ENCODE results near the gene CTNND2. TPM values are rescaled to one million over a fixed set of nuclear protein-coding genes. Genes with fewer than 3 reads are reported as not detected.
A peak's percentile ranks its signal among the peaks of the same experiment; 100 is the strongest.
"Not testable (repeated sequence)": the region's sequence is repeated elsewhere in the genome, so short reads cannot be mapped to it uniquely, and the experiment has no call there.

The CTNND2 gene
- total RNA-seq, 1 experiment from 2014 or later = not detected

DNA sequence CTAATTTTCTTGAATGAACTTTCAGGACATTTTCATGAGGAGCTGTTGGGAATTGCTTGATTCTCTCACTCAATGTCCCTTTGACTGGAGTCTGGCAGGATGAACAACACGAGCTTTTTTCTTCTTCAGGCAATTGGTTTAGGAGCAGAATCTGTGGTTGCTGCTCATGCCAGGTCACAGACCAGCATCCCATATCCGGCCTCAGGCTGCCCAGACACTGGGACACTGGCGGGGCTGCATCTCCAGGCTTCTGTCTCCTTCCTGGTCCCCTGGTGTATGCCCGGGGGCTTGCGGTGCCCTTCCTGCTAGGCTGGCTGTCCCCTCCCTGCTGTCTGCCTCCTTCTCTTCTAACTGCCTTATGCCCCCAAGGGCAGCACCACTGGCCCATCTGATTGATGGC, 831.7 kb downstream of the CTNND2 start:
- no peak overlapping the region for H3K4me3 ChIP-seq
- no peaks in the 10 kb centered on the region for H3K36me3 ChIP-seq
- H3K27me3 ChIP-seq (replicated peaks) = peaks cover 32% of the 10 kb centered on the region
- no peaks in the 10 kb centered on the region; the same call in 1 of the 2 replicates for H3K9me3 ChIP-seq (replicated peaks)
- DNase-seq (ENCODE audit: low read depth in 1 of 2, low spot score in 2 of 2) = no peak
- H3K4me1 ChIP-seq (replicated peaks) = peaks cover 14% of the 10 kb centered on the region
- H3K27ac ChIP-seq = no peak overlapping the region

DNA sequence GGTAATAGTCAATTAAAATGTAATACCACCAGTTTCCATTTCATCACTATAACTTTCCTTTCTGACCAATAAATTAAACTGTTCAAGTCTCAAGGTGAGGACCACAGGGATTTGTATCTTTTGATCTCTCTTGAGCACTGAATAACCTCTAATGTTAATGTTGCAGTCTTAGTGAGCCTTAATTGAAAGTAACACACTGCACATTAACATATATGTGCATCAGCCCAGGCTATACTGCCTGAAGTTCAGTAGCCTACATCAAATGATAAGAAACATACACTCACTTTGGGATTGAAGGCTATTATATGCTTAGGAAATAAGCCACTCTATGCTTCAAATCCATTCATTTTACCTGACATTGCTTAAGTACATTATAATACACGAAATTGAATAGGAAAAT, 832.2 kb downstream of the CTNND2 start:
- no peak for DNase-seq (ENCODE audit: low read depth in 1 of 2, low spot score in 2 of 2)
- no peaks in the 10 kb centered on the region for H3K36me3 ChIP-seq
- no peak overlapping the region for H3K27ac ChIP-seq
- H3K9me3 ChIP-seq (replicated peaks) = no peaks in the 10 kb centered on the region; the same call in 1 of the 2 replicates
- H3K27me3 ChIP-seq (replicated peaks) = peaks cover 29% of the 10 kb centered on the region
- H3K4me3 ChIP-seq = no peak overlapping the region
- peaks cover 14% of the 10 kb centered on the region for H3K4me1 ChIP-seq (replicated peaks)

DNA sequence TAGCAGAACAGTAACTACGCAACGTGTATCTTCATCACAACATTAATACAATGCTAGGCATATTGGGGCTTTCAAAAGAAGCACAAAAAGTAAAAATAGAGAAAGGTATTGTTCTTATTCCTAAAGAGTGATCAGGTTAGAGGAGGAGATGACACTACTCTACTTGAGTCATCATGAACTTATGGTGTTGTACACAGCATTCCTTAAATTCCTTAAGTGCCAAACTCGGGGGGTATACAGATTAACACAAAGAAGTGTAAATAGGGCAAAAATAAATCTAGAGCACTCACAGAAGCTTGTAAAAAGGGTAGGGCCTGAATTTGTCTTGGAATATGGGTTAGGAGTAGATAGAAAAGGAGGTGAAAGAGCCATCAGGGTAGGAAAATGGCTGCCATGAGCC, 835.2 kb downstream of the CTNND2 start:
- DNase-seq (ENCODE audit: low read depth in 1 of 2, low spot score in 2 of 2) = peak in 1 of 2 experiments; percentile 71
- Histone ChIP-seq H3K27me3 (replicated peaks) (peaks cover 13% of the 10 kb centered on the region), H3K4me1 (replicated peaks) (peaks cover 14% of the 10 kb centered on the region), H3K27ac (peak overlapping the region; percentile 47), H3K36me3 (no peaks in the 10 kb centered on the region), H3K9me3 (replicated peaks) (no peaks in the 10 kb centered on the region; the same call in 1 of the 2 replicates), H3K4me3 (no peak overlapping the region)

DNA sequence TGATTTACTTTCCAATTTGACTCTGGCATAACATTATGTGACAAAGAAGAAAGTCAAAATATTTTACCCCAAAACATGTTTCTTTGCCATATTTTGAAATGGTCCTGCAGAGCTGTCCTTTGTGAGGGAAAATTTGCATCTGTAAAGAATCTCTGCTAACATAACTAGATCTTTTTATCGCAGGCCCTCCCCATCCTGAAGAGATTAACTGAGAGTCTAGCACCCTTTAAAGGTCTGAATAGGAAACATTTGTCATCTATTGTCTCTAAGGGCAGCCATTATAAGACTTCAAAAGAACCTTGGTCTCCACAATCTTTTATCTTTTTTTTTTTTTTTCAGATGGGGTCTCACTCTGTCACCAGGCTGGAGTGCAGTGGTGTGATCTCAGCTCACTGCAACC, 838.5 kb downstream of the CTNND2 start:
- not testable (repeated sequence) for H3K4me3 ChIP-seq; H3K27ac ChIP-seq; H3K36me3 ChIP-seq; H3K27me3 ChIP-seq (replicated peaks); H3K9me3 ChIP-seq (replicated peaks); DNase-seq (ENCODE audit: low read depth in 1 of 2, low spot score in 2 of 2)
- peaks cover 17% of the 10 kb centered on the region for H3K4me1 ChIP-seq (replicated peaks)

DNA sequence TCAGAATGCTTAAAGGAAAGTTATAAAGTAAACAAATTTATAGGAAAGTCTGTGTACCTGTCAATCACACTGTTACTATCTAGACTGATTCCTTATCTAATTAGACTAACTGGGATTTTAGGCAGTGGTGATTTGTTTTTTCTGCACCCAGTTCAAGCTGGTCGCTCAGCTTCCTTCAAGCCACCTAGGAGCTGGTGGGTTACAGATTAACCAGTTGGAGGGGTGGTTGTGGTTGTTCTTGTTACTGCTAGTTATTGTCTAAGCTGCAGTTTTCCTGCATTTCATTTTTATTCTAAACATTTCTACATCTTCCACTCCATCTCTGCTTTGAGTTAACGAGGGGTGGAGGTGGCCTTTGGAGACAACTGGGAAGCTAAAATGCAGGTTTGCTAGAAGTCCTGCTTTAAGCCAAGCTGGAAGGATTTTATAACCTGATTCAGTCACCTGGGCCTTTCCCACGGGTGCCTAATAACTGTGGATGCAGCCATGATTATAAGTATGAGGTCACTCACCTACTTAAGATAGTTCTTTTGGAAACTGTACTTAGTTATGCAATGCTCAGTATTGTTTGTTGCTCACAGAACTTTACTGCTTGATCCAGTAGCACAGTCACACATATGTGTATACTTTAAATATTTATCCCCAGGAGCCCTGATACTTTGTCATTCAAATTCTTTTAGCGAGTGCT, 839.3 kb downstream of the CTNND2 start:
- H3K4me1 ChIP-seq (replicated peaks) = peaks cover 17% of the 10 kb centered on the region
- H3K27ac ChIP-seq = no peak overlapping the region
- no peaks in the 10 kb centered on the region for H3K9me3 ChIP-seq (replicated peaks)

DNA sequence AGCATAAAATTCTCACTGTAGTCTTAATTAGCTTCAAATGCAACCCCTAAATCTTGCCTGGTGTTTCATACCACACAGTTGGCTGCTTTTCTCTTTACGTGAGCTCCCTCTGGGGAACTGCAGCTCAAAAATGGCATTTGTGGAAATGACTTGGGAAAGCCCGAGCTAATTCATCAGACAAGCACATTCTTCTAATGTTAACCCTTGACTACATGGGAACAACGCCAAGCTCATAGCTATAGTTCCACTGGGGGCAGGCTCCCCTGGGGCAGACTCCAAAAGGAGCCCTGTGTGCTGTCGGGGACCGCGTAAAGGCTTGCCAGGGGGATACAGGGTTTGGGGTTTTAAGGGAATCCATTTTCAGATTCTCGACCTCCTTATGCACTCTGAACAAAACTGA, 841.8 kb downstream of the CTNND2 start:
- 0 out of 2 replicates have a peak, but pooled peaks cover 3% of the 10 kb centered on the region for H3K4me1 ChIP-seq (replicated peaks)
- H3K27ac ChIP-seq = no peak overlapping the region
- H3K4me3 ChIP-seq = no peak overlapping the region
- DNase-seq (ENCODE audit: low read depth in 1 of 2, low spot score in 2 of 2) = peak in 1 of 2 experiments; percentile 11
- no peaks in the 10 kb centered on the region for H3K36me3 ChIP-seq
- H3K27me3 ChIP-seq (replicated peaks) = peaks cover 12% of the 10 kb centered on the region
- no peaks in the 10 kb centered on the region for H3K9me3 ChIP-seq (replicated peaks)

More for the DNA sequence above, 839.3 kb downstream of the CTNND2 start:
- no peaks in the 10 kb centered on the region for H3K36me3 ChIP-seq
- H3K27me3 ChIP-seq (replicated peaks) = peaks cover 4% of the 10 kb centered on the region
- DNase-seq (ENCODE audit: low read depth in 1 of 2, low spot score in 2 of 2) = no peak
- no peak overlapping the region for H3K4me3 ChIP-seq

DNA sequence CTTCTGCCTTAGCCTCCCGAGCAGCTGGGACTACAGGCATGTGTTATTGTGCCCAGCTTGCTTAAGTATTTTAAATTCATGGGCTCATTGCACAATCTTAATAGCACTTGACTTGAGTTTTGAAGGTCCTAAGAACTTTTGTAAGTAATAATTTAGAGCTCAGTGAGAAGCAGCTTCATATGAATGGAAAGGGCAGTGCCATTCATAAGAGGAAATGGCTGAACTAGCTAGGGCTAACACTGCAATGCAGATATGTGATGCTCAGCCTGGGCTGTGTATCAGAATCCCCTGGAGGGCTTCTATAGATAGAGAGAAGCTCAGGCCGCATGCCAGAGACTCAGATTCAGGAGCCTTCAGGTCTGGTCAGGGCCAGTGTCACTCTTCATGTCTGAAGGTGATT, 847.7 kb downstream of the CTNND2 start:
- Histone ChIP-seq H3K36me3 (no peaks in the 10 kb centered on the region), H3K4me3 (no peak overlapping the region), H3K4me1 (replicated peaks) (no peaks in the 10 kb centered on the region), H3K9me3 (replicated peaks) (no peaks in the 10 kb centered on the region), H3K27ac (no peak overlapping the region), H3K27me3 (replicated peaks) (peaks cover 36% of the 10 kb centered on the region)
- DNase-seq (ENCODE audit: low read depth in 1 of 2, low spot score in 2 of 2) = no peak

DNA sequence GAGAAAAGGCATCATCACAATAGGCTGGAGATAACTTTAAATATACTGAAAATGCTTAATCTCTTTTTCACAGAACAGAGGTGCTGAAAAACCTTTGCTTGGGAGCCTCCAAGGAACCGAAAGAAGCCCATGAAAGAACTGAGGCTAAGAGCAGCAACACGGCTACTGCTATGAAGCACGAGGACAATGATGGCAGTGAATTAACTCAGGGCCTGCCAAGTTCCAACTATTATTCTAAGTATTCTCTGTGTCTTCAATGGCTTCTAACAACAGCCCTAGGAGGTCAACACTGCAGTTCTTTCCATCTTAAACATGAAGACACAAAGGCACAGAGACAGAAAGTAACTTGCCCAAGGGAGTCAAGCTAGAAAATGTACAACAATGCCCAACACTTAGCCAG, 850.2 kb downstream of the CTNND2 start:
- no peak overlapping the region for H3K4me3 ChIP-seq
- no peak for DNase-seq (ENCODE audit: low read depth in 1 of 2, low spot score in 2 of 2)
- no peak overlapping the region for H3K27ac ChIP-seq
- peaks cover 35% of the 10 kb centered on the region for H3K27me3 ChIP-seq (replicated peaks)
- no peaks in the 10 kb centered on the region for H3K36me3 ChIP-seq
- no peaks in the 10 kb centered on the region for H3K4me1 ChIP-seq (replicated peaks)
- no peaks in the 10 kb centered on the region for H3K9me3 ChIP-seq (replicated peaks)

DNA sequence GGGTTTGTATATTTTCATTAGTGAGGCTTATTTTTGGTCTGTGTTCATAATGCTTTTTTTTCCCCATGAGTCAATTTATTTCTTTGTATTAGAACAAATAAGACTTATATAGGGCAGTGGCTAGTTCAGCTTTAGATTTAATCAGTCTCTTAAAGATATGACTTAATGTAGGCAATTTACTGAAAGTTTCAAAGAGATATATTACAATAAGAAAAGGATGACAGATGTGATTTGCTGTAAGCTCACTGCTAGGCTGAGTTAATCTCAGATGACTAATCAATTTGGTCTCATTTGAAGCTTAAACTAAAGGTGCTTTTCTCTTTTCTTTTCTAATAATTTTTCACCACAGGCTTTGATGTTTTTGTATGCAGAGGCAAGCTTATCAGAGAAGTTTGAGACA, 851.4 kb downstream of the CTNND2 start:
- Histone ChIP-seq H3K4me1 (replicated peaks) (no peaks in the 10 kb centered on the region), H3K27ac (no peak overlapping the region), H3K9me3 (replicated peaks) (no peaks in the 10 kb centered on the region), H3K36me3 (no peaks in the 10 kb centered on the region), H3K4me3 (no peak overlapping the region), H3K27me3 (replicated peaks) (peaks cover 35% of the 10 kb centered on the region)
- no peak for DNase-seq (ENCODE audit: low read depth in 1 of 2, low spot score in 2 of 2)

DNA sequence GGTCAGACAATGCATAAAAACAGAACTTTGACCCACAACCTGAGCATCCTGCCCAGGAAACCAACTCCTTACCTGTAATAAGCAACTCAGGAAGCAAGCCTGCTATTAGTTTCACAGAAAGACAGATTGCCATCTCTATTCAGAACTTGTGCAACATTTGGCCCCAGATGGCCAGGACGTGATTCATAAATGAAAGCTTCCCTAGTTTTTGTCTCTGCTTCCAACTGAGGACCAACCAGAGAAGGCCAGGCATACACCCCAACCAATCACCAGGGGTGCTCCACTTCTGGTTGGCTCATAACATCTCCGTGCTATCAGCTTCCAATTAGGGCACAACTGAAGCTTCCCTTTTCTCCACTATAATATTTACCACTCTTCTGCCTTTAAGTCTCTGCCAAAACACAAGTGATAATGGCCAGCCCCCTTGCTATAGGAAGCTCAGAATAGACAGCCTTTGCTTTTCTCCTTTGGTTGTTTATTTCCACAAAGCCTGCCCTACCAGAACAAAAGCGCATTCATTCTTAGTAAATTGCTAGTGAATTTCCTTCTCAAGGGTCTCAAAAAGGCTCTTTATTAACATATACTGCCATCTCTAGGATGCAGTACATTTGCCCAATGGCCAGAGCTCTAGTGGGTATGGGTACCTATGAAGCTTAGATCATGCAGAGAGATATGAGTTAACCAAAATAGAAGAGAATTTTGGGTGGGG, 853.5 kb downstream of the CTNND2 start:
- Histone ChIP-seq H3K4me1 (replicated peaks) (no peaks in the 10 kb centered on the region), H3K27me3 (replicated peaks) (peaks cover 30% of the 10 kb centered on the region), H3K36me3 (no peaks in the 10 kb centered on the region), H3K9me3 (replicated peaks) (no peaks in the 10 kb centered on the region), H3K4me3 (no peak overlapping the region), H3K27ac (no peak overlapping the region)
- DNase-seq (ENCODE audit: low read depth in 1 of 2, low spot score in 2 of 2) = no peak

DNA sequence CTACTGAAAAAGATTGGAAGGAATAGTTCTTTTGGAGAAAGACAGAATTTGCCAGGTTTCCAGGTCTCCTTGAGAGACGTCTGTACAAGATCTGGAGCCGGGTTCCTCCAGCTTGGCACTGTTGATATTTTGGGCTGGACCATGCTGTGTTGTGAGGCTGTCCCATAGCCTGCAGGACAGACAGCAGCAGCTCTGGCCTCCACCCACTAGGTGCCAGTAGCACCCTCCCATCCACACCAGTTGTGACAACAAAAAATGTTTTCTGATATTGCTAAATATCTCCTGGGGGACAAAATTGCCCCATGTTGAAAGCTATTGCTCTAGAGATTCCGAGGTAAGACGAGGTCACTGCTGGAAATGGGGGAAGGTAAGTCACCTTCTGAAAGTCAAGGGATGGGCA, 855.5 kb downstream of the CTNND2 start:
- H3K9me3 ChIP-seq (replicated peaks) = no peaks in the 10 kb centered on the region
- no peaks in the 10 kb centered on the region for H3K4me1 ChIP-seq (replicated peaks)
- H3K27ac ChIP-seq = no peak overlapping the region
- no peak for DNase-seq (ENCODE audit: low read depth in 1 of 2, low spot score in 2 of 2)
- peaks cover 21% of the 10 kb centered on the region for H3K27me3 ChIP-seq (replicated peaks)
- H3K4me3 ChIP-seq = no peak overlapping the region
- no peaks in the 10 kb centered on the region for H3K36me3 ChIP-seq

DNA sequence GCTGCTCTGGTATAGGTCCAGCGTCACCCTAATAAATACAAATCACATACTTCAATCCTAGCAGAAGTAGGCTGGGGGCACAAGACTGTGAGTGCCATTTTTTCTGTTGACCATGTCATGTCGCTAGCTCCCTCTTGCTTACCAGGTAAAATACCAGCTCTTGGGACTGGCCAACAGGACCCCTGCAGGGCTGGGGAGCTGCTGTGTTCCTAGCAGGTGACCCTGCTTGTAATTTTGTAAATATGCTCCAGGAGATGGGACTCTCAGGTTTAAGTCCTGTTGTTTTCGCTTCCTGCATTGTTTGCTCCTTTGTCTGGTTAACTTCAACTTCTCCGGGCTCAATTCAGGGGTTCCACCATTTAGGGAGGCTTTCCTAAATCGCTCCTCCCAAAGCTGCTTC, 856.6 kb downstream of the CTNND2 start:
- Histone ChIP-seq H3K9me3 (replicated peaks) (no peaks in the 10 kb centered on the region), H3K27me3 (replicated peaks) (peaks cover 12% of the 10 kb centered on the region), H3K27ac (no peak overlapping the region), H3K4me1 (replicated peaks) (no peaks in the 10 kb centered on the region), H3K4me3 (no peak overlapping the region), H3K36me3 (no peaks in the 10 kb centered on the region)
- DNase-seq (ENCODE audit: low read depth in 1 of 2, low spot score in 2 of 2) = no peak

DNA sequence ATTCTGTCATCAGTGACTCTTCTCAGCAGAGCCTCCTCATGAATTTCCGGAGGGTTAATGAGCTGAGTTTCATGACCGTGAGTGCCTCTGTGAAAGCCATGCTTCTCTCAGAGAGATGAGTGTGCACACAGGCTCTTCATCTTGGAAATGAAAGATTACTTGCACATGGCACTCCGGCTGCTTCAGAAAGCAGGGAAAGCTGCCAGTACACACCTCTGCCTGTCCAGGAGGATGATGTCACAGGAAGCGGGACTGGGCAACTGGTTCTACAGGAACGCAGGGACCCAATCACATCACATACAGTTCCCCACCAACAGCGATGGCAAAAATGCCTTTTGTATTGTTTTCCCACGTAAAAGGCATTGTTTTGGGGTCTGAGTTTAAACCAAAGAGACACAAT, 857.2 kb downstream of the CTNND2 start:
- Histone ChIP-seq H3K4me3 (no peak overlapping the region), H3K36me3 (no peaks in the 10 kb centered on the region), H3K9me3 (replicated peaks) (no peaks in the 10 kb centered on the region), H3K27ac (no peak overlapping the region), H3K4me1 (replicated peaks) (no peaks in the 10 kb centered on the region), H3K27me3 (replicated peaks) (peaks cover 18% of the 10 kb centered on the region)
- no peak for DNase-seq (ENCODE audit: low read depth in 1 of 2, low spot score in 2 of 2)

DNA sequence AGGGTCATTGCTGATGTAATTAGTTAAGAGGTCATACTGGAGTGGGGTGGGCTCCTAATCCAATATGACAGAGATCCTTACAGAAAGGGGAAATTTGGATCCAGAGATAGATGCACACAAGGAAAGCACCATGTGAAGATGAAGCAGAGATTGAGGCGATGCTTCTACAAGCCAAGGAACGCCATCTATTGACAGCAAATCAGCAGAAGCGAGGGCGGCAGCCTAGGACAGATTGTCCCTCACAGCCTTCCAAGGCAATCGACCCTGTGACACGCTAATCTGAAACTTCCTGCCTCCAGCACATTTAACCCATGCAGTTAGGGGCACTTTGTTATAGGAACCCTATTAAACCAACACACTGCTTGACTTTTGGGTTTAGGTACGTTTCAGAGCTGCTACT, 858.1 kb downstream of the CTNND2 start:
- Histone ChIP-seq H3K27ac (no peak overlapping the region), H3K4me1 (replicated peaks) (no peaks in the 10 kb centered on the region), H3K36me3 (no peaks in the 10 kb centered on the region), H3K27me3 (replicated peaks) (peaks cover 19% of the 10 kb centered on the region), H3K4me3 (no peak overlapping the region), H3K9me3 (replicated peaks) (no peaks in the 10 kb centered on the region)
- DNase-seq (ENCODE audit: low read depth in 1 of 2, low spot score in 2 of 2) = no peak

All from SJSA1 (cell line).